Camera-type eye (tissue), 1 donor: Measurements from ENCODE around the gene MEX3A. TPM values are rescaled to one million over a fixed set of nuclear protein-coding genes. Genes with fewer than 3 reads are reported as not detected.

Source experiments
- total RNA-seq: library from RNA; depleted of rRNA; stranded (reverse); fragments of >200 nt; gene quantifications from one replicate; pipeline ENCODE4 v1.2.3, GENCODE V29; 2014

The MEX3A gene
- total RNA-seq = 37.0 TPM

GRCh38 chr1:156082309-156083091, at the start of gene MEX3A:
Gene MEX3A (minus strand): TSS chr1:156082465. CDS start chr1:156081998, 467 bp downstream.

GRCh38 chr1:156114101-156114918, 32.0 kb upstream of the MEX3A start, which contains the start of gene LMNA:
Gene LMNA (plus strand): TSS chr1:156114711. CDS start chr1:156114919, 208 bp downstream.

GRCh38 chr1:156060937-156061636, 21.2 kb downstream of the MEX3A start, which contains the start of gene RAB25:
Gene RAB25 (plus strand): TSS chr1:156061160. CDS start chr1:156061401, 241 bp downstream.

GRCh38 chr1:156054500-156055280, 27.6 kb downstream of the MEX3A start, which contains the start of gene LAMTOR2:
Gene LAMTOR2 (plus strand): TSS chr1:156054782. CDS start chr1:156054890, 108 bp downstream.

GRCh38 chr1:156053768-156054499, 28.3 kb downstream of the MEX3A start, which contains the start of gene UBQLN4:
Gene UBQLN4 (minus strand): TSS chr1:156053798. CDS start chr1:156053701, 97 bp downstream.

Other genes starting within 250 kb of the MEX3A start
- gene GON4L, start 225.3 kb downstream of the MEX3A start, total RNA-seq = 66.4 TPM
- 134 TPM for gene SYT11, start 222.9 kb downstream of the MEX3A start, total RNA-seq
- 54.2 TPM for gene RIT1, start 171.1 kb downstream of the MEX3A start, total RNA-seq
- 71.8 TPM for gene KHDC4, start 148.1 kb downstream of the MEX3A start, total RNA-seq
- gene RXFP4, start 140.8 kb downstream of the MEX3A start, total RNA-seq = not detected
- 97.5 TPM for gene ARHGEF2, start 103.9 kb downstream of the MEX3A start, total RNA-seq
- gene SSR2, start 61.5 kb downstream of the MEX3A start, total RNA-seq = 312 TPM
- 24.2 TPM for gene UBQLN4, start 28.7 kb downstream of the MEX3A start, total RNA-seq
- 30.1 TPM for gene LAMTOR2, start 27.7 kb downstream of the MEX3A start, total RNA-seq
- 3.6 TPM for gene RAB25, start 21.3 kb downstream of the MEX3A start, total RNA-seq
- gene LMNA, start 32.2 kb upstream of the MEX3A start, total RNA-seq = 201 TPM
- gene SEMA4A, start 71.1 kb upstream of the MEX3A start, total RNA-seq = 12.1 TPM
- 16.4 TPM for gene SLC25A44, start 111.6 kb upstream of the MEX3A start, total RNA-seq
- gene PMF1, start 130.5 kb upstream of the MEX3A start, total RNA-seq = 47.1 TPM
- gene BGLAP, start 159.7 kb upstream of the MEX3A start, total RNA-seq = 1.5 TPM
- gene PAQR6, start 165.6 kb upstream of the MEX3A start, total RNA-seq = 4.6 TPM
- gene SMG5, start 200.4 kb upstream of the MEX3A start, total RNA-seq = 63.6 TPM
- 3.7 TPM for gene TMEM79, start 201.9 kb upstream of the MEX3A start, total RNA-seq
- gene GLMP, start 213.2 kb upstream of the MEX3A start, total RNA-seq = 16.9 TPM
- gene VHLL, start 216.8 kb upstream of the MEX3A start, total RNA-seq = not detected